ENCODE data around the gene SORCS2.

The SORCS2 gene

GRCh38 chr4:7700665-7701064 lies 508.3 kb downstream of the SORCS2 start:
- Histone ChIP-seq H3K27me3 (replicated peaks; ENCODE audit: control insufficient read depth, insufficient read depth, low read length) (no peaks in the 10 kb centered on the region; the same call in 1 of the 2 replicates), H3K4me3 (replicated peaks; ENCODE audit: low read depth, low read length) (no peak overlapping the region), H3K36me3 (ENCODE audit: control insufficient read depth, insufficient read depth, low read length) (no peaks in the 10 kb centered on the region)
- no peak for DNase-seq (ENCODE audit: extremely low read depth, insufficient read length)
- TF ChIP-seq, protein P1, sequence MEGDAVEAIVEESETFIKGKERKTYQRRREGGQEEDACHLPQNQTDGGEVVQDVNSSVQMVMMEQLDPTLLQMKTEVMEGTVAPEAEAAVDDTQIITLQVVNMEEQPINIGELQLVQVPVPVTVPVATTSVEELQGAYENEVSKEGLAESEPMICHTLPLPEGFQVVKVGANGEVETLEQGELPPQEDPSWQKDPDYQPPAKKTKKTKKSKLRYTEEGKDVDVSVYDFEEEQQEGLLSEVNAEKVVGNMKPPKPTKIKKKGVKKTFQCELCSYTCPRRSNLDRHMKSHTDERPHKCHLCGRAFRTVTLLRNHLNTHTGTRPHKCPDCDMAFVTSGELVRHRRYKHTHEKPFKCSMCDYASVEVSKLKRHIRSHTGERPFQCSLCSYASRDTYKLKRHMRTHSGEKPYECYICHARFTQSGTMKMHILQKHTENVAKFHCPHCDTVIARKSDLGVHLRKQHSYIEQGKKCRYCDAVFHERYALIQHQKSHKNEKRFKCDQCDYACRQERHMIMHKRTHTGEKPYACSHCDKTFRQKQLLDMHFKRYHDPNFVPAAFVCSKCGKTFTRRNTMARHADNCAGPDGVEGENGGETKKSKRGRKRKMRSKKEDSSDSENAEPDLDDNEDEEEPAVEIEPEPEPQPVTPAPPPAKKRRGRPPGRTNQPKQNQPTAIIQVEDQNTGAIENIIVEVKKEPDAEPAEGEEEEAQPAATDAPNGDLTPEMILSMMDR (IDR thresholded peaks at IDR 0.05; ENCODE audit: insufficient read depth, low read length, poor library complexity, severe bottlenecking): no peak

DNA sequence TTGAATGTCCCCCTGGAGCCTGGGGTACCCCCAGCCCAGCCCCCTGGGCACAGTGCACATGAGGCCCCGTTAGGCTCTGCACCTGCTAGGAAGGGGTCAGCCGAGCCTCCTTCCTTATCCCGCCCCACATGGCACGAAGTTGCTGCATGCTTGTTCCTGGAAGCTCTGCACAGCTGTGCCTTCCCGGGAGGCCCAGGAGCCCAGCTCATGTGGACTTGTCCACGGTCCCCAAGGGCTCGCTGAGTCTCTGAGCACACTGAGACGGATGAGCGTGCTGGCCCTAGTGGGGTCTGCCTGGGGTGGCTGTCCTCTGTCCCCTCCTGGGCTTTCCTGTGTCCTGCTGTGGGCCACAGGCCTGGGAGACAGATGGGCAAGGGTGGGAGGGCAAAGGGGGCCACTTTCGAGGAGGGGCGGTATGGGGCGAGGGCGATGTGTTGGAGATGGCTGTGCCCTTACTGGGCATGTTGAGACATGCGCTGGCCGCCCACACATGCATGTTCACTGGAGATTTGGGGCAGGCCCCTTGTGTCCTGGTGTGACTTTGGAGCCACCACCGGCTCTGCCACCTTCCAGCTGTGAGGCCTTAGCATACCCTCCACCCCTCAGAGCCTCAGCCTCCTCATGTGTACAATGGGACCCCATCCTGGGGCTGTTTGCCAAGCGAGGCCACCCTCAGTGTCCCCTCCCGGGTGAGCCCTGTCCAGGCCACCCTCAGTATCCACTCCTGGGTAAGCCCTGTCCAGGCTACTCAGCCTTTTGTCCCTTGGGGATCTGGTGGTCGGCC lies 509.7 kb downstream of the SORCS2 start:
- no peak for DNase-seq (ENCODE audit: extremely low read depth, insufficient read length)
- Histone ChIP-seq H3K27me3 (replicated peaks; ENCODE audit: control insufficient read depth, insufficient read depth, low read length) (no peaks in the 10 kb centered on the region; the same call in 1 of the 2 replicates), H3K36me3 (ENCODE audit: control insufficient read depth, insufficient read depth, low read length) (no peaks in the 10 kb centered on the region), H3K4me3 (replicated peaks; ENCODE audit: low read depth, low read length) (no peak overlapping the region)
- TF ChIP-seq, protein P1 (IDR thresholded peaks at IDR 0.05; ENCODE audit: insufficient read depth, low read length, poor library complexity, severe bottlenecking): no peak

DNA sequence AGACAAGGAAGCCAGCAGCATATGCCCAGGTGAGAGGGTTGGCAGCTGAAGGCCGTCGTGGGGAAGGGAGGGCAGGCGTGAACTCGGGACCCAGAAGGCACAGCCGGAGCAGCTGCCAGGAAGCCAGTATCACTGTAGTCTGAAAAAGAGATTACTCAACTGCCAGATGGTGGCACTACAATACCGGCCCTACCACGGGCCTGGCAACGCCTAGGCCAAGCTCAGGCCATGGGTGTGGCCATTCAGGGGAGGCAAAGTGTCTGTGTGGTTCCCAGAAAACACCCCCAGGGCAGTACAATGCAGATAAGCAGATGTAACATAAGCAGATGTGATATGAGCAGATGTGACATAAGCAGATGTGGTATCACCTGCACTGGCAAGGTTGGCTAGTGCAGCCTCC lies 511.4 kb downstream of the SORCS2 start:
- H3K27me3 ChIP-seq (replicated peaks; ENCODE audit: control insufficient read depth, insufficient read depth, low read length): no peaks in the 10 kb centered on the region; the same call in 1 of the 2 replicates
- no peaks in the 10 kb centered on the region for H3K36me3 ChIP-seq (ENCODE audit: control insufficient read depth, insufficient read depth, low read length)
- TF ChIP-seq, protein P1 (IDR thresholded peaks at IDR 0.05; ENCODE audit: insufficient read depth, low read length, poor library complexity, severe bottlenecking): no peak
- no peak overlapping the region for H3K4me3 ChIP-seq (replicated peaks; ENCODE audit: low read depth, low read length)
- no peak for DNase-seq (ENCODE audit: extremely low read depth, insufficient read length)

- Histone ChIP-seq H3K36me3 (ENCODE audit: control insufficient read depth, insufficient read depth, low read length) (no peaks in the 10 kb centered on the region), H3K27me3 (replicated peaks; ENCODE audit: control insufficient read depth, insufficient read depth, low read length) (no peaks in the 10 kb centered on the region; the same call in 1 of the 2 replicates), H3K4me3 (replicated peaks; ENCODE audit: low read depth, low read length) (no peak overlapping the region)
- TF ChIP-seq, protein P1 (IDR thresholded peaks at IDR 0.05; ENCODE audit: insufficient read depth, low read length, poor library complexity, severe bottlenecking): no peak
- no peak for DNase-seq (ENCODE audit: extremely low read depth, insufficient read length)
Observed at GRCh38 chr4:7704091-7704490, 511.8 kb downstream of the SORCS2 start.

- TF ChIP-seq, protein P1 (IDR thresholded peaks at IDR 0.05; ENCODE audit: insufficient read depth, low read length, poor library complexity, severe bottlenecking): no peak
- no peaks in the 10 kb centered on the region; the same call in 1 of the 2 replicates for H3K27me3 ChIP-seq (replicated peaks; ENCODE audit: control insufficient read depth, insufficient read depth, low read length)
- no peaks in the 10 kb centered on the region for H3K36me3 ChIP-seq (ENCODE audit: control insufficient read depth, insufficient read depth, low read length)
- no peak for DNase-seq (ENCODE audit: extremely low read depth, insufficient read length)
- H3K4me3 ChIP-seq (replicated peaks; ENCODE audit: low read depth, low read length): no peak overlapping the region
Observed at GRCh38 chr4:7704625-7705024, 512.3 kb downstream of the SORCS2 start.

Data from GM06990 (cell line).